HL-60 (cell line): ENCODE data around the gene GALNT9.

Experiments
- CTCF ChIP-seq: IDR thresholded peaks from one replicate; pipeline ENCODE4 v1.5.1; 2011; ENCODE audit warnings: low read length, control low read depth, inconsistent platforms; ENCODE audit not compliant: insufficient read depth
- GABPA ChIP-seq: IDR thresholded peaks from 2 replicates; pipeline ENCODE4 v1.6.1; 2012; ENCODE audit warnings: low read depth
- POLR2AphosphoS5 ChIP-seq: IDR thresholded peaks from 2 replicates; pipeline ENCODE4 v1.6.1; 2012; ENCODE audit warnings: low read depth
- REST ChIP-seq: IDR thresholded peaks from 2 replicates; pipeline ENCODE4 v1.6.1; 2012; ENCODE audit warnings: low read depth; ENCODE audit not compliant: insufficient replicate concordance
- SPI1 ChIP-seq: IDR thresholded peaks from 2 replicates; pipeline ENCODE4 v1.6.1; 2012; ENCODE audit warnings: low read depth, mild to moderate bottlenecking, borderline replicate concordance

GRCh38 chr12:132338311-132338710 lies 8.9 kb upstream of the GALNT9 start:
- no peak for TF ChIP-seq SPI1
- no peak for TF ChIP-seq CTCF
- no peak for TF ChIP-seq REST
- TF ChIP-seq POLR2AphosphoS5, result no peak
- TF ChIP-seq GABPA, result no peak
